Forelimb muscle (tissue), 1 donor: Measurements from ENCODE around the gene SOBP. TPM values are rescaled to one million over a fixed set of nuclear protein-coding genes. Genes with fewer than 3 reads are reported as not detected.

Source experiments
- DNase-seq: peaks from one replicate; pipeline ENCODE4 v3.0.0-alpha.2; 2013; ENCODE audit warnings: low read depth
- polyA plus RNA-seq: library from polyadenylated mRNA; unstranded; fragments of 120-200 nt; gene quantifications from one replicate; pipeline ENCODE4 v1.2.1, GENCODE V29; 2013; ENCODE audit not compliant: insufficient read length

Gene SOBP
- polyA plus RNA-seq, 1 donor, result 16.5 TPM

- DNase-seq, result no peak
Measured at GRCh38 chr6:107639511-107639910, 149.6 kb downstream of the SOBP start.

- DNase-seq, result no peak
Measured at GRCh38 chr6:107641071-107641470, 151.2 kb downstream of the SOBP start.

DNA sequence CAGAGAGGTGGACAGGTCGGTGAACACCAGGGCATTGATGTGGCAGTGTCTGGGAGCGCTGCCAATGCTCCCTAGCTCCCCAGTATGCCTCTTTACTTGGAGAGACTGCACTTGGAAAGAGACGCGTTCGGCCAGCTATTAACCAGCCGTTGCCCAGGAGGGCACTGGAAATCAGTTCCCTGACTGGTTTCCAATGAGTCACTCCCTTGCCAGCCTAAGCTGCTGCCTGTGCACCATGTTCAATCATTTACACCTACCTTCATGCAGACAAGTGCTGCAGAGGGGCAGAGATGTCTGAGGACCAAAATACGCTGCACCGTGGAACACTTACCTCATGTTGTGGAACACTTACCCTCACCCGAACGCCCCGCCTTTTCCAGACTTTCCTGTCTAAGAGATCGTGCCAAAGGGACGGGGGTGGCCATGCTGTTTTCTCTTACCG lies 151.6 kb downstream of the SOBP start:
- no peak for DNase-seq

DNA sequence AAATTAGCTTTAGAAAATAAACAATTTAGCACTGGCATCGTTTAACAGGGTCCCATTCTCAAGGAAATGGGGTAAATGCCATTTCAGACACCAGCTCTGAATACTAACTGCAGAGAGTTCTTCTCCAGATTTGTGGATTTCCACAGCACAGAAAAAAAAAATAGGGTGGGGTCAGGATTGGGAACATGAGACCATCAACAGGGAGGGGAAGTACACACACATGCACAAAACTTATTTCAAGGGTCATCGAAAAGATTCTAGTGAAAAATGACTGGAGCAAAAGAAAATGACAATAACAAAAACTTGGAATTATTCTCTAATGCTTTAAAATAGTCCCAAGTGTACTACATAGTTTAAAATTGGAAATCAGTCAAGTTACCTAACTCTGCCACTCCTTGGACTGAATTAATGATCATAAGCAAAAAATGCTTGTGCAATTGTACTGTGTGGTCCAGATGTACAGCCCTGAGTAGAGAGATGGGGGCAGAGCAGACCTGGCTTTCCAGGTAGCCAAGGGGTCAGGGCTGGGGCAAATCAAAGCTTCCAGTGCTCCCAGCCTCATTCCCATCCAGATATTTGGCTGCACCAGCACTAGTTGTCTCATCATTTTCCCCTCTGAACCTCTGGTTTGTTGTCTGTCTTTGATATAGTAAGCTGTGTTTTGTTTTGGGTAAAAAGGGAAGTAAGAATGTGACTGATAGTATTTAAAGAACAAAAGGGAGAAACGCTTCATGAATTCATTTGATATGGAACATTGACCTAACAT lies 152.4 kb downstream of the SOBP start:
- no peak for DNase-seq

- DNase-seq, result no peak
Measured at GRCh38 chr6:107642861-107643328, 153.0 kb downstream of the SOBP start.

- DNase-seq, result no peak
Measured at GRCh38 chr6:107644513-107644912, 154.6 kb downstream of the SOBP start.

DNA sequence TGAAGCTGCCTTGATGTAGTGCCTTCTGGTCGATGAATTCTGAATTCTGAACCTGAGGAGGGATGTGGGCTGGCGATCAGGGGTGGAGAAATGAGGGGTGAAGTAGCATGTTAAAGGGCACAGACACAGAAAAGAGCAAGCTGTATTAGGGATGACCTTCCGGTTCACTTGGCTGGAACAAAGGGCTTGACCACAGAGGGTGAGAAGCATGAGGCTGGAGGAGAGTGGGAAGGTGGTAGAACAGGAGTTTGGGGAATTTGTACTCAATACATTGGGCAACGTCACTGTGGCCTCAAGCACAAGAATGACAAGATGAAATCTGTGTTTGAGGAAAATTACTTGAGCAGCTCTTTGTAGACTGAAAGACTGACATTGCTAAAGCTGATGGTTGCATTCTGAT lies 155.8 kb downstream of the SOBP start:
- no peak for DNase-seq

DNA sequence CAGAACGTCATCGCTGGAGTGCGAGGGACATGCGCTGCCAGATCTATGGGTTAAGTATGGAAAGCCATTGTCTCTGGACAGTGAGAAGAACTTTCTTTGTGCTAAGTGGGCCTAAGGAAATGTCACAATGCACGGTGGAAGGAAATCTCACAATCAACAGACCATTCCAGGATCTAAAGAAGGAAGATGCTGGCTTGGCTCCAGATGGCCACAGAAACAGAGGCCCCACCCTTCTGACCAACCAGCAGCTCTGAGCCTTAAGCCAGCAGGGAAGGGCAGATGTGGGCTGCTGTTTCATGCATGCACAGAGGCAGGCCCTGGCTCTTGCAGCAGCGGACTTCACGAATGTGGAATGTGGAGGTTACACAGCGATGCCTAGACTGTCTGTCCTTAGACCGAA lies 156.3 kb downstream of the SOBP start:
- no peak for DNase-seq

DNA sequence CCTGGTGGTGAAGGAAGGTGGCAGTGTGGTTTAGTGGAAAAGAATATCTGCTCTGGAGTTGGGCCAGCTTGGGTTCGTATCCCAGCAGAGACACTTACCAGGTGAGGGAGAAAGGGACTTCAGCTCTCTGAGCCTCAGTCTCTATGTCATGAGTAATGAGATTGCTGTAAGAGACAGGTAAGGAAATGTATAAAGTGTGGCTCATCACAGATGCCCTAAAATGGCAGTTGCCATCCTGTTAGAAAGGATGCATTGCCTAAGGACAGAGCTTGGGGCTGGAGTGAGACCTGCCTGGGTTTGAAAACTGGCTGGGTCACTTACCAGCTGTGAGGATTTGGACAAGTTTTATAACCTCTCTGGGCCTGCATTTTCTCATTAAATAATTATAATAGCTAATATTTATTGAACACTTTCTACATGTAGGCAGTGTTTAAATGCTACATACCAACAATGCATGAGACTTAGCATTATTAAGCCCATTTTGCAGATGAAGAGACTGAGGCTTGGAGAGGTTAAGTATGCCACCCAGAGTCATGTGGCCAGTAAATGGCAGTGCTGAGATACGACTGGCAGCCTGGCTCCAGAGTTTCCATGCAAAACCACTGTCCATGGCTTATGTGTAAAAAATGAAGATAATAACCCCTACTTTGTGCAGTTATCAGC lies 157.0 kb downstream of the SOBP start:
- no peak for DNase-seq

GRCh38 chr6:107647439-107647948 lies 157.6 kb downstream of the SOBP start:
- no peak for DNase-seq

DNA sequence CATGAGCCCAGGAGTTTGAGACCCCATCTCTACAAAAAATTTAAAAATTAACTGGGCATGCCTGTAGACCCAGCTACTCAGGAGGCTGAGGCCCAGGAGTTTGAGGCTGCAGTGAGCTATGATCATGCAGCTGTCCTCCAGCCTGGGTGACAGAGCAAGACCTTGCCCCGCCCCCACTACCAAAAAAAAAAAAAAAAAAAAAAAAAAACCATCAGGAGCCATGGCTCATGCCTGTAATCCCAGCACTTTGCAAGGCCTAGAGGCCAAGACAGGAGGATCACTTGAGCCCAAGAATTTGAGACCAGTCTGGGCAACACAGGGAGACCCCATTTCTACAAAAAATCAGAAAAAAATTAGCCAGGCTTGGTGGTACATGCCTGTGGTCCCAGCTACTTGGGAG lies 159.1 kb downstream of the SOBP start:
- DNase-seq, result no peak

GRCh38 chr6:107652526-107653182 lies 162.7 kb downstream of the SOBP start:
- DNase-seq, result no peak

- no peak for DNase-seq
Measured at GRCh38 chr6:107653183-107653580, 163.3 kb downstream of the SOBP start.

GRCh38 chr6:107653861-107654394 lies 164.0 kb downstream of the SOBP start:
- no peak for DNase-seq

DNA sequence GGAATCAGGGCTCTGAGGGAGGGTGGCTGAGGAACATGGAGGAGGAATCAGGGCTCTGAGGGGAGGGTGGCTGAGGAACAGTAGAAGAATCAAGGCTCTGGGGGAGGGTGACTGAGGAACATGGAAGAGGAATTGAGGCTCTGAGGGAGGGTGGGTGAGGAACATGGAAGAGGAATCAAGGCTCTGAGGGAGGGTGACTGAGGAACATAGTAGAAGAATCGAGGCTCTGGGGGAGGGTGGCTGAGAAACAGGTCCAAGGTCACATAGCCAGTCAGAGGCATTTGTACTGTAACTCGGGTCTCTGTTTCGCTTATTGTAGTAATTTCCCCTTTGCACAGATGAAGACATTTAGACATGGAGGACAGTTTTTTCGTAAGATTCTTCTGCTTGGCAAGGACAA lies 164.8 kb downstream of the SOBP start:
- no peak for DNase-seq

DNA sequence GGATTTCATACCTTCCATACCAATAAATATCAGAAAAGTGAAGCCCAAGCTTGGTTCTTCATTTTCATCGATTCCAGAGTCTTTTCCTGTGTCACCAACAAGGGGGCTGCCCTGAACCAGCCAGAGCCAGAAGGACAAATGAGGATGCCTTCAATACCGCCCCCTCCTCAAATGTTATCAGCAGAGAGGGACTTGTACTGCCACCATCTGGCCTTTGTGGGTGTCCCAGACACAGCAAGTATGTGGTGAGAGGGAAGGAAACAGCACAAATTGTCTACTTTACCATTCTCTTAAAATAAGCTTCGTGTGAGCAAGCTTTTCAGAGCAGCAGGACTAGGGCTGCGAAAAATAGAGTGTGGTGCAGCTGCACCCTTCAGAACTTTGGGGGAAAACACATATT lies 165.3 kb downstream of the SOBP start:
- DNase-seq, result no peak

DNA sequence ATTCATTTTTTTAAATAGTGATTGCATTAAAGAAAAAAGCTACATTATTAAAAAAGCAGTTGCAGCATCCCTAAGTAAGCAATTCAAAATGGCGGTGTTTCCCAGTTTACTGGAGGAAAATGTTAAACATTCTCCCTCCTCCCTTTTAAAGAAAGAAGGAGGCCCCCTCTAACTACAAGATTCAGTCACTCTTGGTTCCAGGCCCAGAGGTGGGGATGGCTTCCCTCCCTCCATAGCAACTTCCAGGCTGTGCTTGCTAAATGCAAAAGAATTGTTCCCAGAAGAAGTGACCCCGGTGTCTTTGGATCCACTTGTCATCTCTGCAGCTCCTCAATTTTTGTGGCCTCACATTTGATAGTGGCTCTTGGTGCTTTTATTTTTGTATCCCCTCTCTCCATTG lies 165.9 kb downstream of the SOBP start:
- no peak for DNase-seq

DNA sequence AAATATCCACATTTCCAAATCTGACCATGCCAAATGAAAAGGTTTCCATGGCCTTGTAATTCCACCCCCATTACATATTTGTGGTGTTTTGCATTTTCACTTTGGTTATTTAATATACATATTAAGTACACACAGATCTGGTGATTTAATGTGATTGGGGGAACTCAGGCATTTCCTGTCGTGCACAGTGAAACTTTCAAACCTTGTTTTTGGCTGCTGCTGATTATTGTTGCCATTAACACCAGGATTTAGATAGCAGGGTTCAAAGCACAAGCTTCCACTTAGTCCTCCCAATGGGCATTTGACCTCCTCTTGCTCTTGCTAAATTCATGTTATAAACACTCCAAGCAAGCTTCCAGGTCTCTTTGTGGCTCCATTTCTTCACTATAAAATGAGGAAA lies 166.5 kb downstream of the SOBP start:
- no peak for DNase-seq

DNA sequence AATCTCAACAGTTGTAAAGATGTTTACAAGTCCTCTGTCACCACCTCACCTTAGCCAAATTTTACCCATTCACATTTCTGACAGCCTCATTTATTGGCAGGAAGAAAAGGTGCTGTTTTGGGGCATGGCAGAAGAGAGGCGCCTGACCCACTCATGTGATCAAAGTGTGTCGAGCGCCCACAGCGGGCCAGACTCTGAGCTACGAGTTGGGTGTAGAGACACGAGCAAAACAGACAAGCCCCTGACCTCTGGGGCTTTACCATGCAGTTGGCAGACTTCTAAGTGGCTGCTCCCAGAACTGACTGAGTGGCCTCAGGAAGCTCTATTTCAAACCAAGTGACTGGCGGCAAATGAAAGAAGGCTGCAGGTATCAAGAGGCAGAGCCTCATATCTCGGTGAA lies 167.0 kb downstream of the SOBP start:
- no peak for DNase-seq

DNA sequence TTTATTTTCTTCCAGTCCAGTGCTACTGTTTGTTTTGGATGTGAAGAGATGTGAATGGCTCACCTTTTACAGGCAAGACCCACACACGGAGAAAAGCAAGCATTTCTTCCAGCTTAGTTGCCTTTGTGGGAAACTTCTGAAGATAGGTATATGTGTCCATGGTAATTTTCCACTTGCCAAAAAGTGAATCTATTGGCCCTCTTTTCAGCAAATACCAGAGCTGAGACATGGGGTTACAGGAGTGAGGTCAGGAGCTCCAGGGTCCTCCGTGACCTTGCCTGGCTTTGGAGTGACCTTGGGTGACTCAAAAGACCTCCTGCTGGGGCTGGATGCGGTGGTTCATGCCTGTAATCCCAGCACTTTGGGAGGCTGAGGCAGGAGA lies 167.4 kb downstream of the SOBP start:
- no peak for DNase-seq

DNA sequence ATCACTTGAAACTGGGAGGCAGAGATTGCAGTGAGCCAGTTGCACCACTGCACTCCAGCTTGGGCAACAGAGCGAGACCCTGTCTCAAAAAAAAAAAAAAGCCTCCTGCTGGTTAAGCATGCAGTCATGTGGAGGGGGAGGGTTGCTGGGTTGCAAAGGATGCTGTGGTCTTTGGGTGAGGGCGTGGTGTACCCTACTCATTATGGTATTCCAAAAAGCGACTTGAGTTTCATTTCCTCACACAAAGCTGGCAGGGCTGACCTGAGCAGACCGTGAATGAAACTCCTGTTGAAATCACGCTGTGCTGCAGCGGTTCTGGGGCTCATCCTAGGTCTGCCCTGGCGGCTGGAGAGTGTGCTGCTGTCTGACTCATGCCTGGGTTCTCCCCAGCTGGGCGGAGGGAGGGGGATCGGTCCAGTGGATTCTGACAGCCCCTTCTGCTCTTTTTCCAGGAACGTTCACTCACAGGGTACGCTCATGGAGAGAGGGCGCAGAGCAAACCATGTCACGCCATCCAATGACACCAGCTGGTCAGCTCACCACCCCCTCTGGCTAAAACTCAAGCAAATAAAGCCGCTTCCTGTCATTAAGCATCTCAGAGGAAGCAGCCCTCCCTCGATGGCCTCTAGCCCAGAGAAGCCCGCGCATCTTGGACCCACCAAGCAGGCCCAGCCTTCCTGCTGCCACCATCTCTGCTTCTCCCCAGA lies 168.0 kb downstream of the SOBP start:
- DNase-seq, result no peak
